ENCODE results near the gene PACSIN2.
"Not testable (repeated sequence)": the region's sequence is repeated elsewhere in the genome, so short reads cannot be mapped to it uniquely, and the experiment has no call there.

The PACSIN2 gene

DNA sequence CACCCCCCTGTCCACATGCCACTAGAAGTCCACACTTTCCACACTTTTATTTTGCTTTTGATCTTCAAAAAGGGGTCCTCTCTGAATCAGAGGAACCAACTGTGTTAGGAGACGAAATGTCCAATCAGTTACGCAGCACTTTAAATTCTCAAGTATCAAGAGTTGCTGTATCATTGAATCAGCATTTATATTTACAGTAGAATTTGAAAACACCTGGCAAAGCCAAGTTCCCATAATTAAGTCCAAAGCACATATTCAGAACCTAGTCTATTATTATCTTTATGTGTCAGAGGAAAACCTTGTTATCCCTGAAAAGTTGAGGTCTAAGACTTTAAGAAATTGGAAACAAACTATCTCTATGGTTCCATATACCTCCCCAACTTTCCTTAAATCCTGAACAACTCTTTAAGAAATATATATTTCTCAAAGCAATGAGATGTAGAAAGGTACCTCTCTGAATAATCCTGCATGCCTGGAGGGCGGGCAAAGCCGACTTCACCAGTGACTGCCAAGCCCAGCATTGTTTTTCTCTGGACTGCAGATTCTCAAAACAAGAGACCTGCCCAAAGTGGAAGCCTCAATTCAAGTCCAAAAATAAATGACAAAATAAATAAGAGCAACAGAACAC is 82.0 kb downstream of the PACSIN2 start:
- H3K27ac ChIP-seq = no peak overlapping the region

DNA sequence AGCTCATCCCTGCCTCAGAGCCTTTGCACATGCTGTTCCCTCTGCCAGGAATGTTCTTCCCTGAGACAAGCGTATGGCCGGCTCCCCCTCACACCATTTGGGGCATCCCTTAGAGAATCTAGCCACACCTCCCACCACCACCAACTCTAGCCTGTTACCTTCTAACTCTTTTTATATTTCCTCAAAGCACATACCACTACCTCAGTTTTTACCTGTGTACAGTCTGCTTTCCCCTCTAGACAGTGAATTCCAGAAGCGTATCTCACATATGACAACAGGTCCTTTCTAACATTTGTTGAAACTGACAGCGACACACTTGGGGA is 82.8 kb downstream of the PACSIN2 start:
- DNase-seq (ENCODE audit: low read depth, low spot score) = no peak
- no peak overlapping the region for H3K27ac ChIP-seq

More for the DNA sequence above, 82.0 kb downstream of the PACSIN2 start:
- DNase-seq (ENCODE audit: low read depth, low spot score) = no peak

DNA sequence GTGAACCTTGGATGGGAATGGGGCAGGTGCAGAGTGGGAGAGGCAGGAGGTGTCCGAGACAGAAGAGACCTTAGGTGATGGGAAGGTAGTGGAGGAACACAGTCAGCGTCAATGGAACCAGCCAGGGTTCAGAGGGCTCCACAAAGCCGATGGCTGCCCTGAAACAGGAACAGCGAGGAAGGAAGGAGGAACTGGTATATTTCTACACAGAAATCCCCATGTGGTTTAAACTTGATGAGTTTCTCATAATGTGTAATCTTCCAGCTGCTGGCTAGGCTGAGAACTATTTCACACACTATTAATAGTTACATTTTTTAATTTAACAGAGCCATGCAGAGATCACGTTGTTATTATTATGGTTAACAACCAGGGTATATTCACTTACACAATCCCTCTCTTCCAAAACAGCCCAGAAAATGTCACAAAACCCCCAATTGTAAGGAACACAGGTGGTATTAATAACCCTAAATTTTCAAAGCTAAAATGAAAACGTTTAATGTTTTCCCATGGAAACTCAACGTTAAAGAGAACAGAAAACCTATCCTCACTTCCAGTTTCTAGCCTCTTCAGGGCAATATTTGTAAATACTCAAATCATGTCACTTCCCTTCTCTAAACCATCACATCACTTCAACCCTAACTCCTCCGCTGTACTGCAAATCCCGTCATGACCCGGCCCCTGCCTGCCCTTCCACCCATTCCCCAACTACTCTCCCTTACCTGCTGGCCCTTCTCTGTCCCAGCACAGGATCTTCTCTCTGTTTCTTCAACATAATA is 83.3 kb downstream of the PACSIN2 start:
- no peak for DNase-seq (ENCODE audit: low read depth, low spot score)
- H3K27ac ChIP-seq = no peak overlapping the region

DNA sequence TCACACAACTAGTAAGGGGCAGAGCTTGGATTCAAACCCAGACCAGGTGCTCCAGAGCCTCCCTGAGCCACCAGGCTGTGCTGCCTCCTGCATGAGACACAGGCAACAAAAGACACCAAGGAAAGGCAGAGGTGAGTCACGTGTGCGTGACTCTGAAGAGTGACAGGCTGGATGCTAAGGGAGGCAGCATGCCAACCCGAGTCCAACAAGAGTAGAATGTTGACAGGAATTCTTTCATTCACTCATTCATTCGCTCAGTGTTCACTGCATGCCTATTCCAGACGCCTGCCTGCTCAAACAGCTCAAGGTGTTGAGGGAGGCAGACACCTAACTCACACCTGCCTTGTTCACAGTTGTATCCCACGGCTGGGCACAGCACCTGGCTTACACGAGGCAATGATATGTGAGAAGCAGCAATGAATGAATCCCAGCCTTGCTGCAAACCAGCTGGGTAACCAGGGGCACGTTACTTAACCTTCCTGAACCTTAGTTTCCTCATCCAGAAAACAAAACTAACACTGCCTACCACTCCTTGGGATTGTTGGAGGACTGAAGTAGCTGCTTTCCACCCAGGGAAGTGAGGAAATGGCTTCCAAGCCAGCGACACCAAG is 84.0 kb downstream of the PACSIN2 start:
- peak; percentile 49 for DNase-seq (ENCODE audit: low read depth, low spot score)

DNA sequence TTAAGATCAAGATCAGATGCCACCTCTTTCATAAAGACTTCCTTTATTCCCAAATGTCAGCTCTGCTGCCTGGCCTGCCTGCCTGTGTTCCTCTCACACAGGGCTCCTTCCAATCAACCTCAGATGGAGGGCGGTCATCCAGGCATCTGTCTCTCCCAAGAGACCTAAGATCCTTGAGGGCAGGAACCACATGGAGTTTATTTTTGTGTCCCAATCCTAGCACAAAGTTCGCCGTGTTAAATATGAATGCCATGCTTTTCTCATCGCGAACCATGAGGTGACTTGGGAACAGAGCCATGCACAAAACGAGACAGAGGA is 85.2 kb downstream of the PACSIN2 start:
- no peak for DNase-seq (ENCODE audit: low read depth, low spot score)
- H3K27ac ChIP-seq = no peak overlapping the region

More for the DNA sequence above, 84.0 kb downstream of the PACSIN2 start:
- H3K27ac ChIP-seq = no peak overlapping the region

DNA sequence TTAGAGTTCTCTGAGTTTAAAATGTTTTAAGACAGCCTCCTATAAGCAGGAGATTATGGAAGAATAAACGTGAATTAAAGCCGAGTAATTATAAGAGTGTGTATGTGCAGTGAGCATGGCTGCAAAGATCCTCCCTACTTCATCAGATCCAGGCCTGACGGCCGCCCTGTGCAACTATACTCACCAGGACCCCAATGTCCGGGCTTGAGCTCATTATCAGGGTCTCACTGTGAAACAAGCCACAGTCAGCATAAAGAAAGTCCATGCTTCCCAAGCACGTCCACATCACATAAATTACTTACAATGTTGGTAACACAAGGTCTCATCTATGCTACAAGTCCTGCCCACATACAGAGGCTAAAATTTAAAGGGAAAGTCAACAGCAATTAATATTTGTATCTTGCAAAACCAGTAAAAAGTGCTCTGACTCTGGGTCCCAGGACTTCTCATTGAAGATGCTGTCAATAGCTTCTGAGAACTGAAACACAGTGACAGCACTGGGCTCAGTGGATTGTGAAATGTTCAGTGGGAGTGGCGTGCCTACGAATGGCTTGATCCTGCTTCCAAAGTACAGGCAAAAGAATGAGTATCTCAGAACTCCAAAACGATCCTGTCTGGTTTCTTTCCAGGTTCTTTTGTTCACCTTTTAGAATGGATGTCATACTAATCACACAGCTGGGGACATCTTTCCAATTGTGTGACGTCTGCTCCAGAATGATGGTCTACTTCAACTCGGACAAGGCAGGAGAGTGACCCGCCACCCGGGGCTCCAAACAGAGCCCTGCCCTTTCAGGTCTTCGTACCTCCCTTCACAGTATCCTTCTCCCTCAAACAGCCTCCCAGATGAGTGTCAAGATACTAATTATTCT is 85.7 kb downstream of the PACSIN2 start:
- H3K27ac ChIP-seq = no peak overlapping the region
- no peak for DNase-seq (ENCODE audit: low read depth, low spot score)

DNA sequence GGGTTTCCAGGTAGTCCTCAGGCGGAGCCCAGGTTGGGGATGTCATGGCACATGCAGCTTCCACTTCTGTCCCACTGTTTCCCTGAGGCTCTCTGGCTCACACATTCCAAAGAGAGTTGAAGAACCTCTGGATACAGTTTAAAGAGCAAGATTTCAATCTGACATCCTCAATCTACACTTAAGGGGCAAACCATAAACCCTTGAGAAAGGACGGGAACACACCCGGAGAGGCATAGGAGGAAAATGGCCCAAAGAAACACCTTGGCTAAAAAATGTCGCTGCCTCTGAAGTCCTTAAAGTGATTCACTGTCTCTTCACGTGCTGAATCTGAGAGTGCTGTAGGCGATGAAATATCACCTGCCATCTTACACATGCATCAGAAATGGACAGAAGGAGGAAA is 87.0 kb downstream of the PACSIN2 start:
- no peak overlapping the region for H3K27ac ChIP-seq
- DNase-seq (ENCODE audit: low read depth, low spot score) = no peak

DNA sequence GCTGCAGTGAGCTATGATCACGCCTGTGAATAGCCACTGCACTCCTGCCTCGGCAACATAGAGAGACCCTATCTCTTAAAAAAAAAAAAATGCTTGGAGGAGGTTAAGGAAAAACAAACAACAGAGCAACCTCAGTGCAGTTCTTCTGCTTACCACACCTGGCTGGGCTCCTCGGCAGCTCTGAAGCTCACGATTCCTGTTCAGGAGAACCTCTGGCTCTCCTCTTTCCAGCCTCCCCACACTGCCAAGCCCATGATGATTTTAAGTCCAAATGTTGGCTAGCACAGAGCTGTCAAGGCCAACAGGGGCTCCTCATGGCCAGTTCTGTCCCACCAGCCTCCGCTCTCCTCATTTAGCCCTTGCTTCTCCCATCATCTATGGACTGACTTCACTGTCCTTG is 88.2 kb downstream of the PACSIN2 start:
- no peak for DNase-seq (ENCODE audit: low read depth, low spot score)
- H3K27ac ChIP-seq = no peak overlapping the region

DNA sequence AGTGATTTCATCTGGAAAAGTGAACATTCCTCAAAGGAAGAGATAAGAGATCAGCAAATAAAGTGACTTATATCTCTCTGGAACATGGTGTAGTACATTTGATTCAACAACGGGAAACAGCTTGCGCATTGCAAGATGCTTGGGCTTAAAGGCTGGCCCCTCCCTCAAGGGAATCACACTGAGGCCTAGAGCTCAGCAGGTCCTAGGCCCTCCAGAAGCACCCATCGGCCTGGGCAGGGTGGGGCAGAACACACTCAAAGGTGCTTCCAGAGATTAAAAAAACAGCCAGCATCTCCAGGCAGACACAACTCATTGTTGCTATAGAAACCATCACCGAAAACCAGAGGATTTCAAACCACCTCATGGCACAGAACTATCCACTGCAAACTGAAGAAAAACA is 88.8 kb downstream of the PACSIN2 start:
- DNase-seq (ENCODE audit: low read depth, low spot score) = no peak
- no peak overlapping the region for H3K27ac ChIP-seq

DNA sequence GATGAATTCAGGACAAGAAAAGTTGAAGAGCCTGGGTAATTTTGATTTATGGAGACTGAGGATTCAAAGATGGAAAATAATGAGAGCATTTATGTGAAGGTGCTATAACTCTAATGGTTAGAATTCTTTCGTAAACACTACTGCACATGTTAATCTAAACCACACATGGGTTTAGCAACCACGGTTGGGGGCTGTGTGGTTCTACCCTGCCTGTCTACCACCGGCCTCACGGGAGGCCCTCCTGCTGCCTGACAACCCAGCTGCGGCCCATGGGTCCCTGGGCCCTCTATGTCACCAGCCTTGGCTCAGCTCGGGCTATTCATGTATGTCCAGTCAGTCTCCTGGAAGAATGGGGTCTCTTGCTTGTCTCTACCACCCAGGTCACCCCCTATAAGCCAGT is 89.4 kb downstream of the PACSIN2 start:
- no peak for DNase-seq (ENCODE audit: low read depth, low spot score)
- H3K27ac ChIP-seq = no peak overlapping the region

DNA sequence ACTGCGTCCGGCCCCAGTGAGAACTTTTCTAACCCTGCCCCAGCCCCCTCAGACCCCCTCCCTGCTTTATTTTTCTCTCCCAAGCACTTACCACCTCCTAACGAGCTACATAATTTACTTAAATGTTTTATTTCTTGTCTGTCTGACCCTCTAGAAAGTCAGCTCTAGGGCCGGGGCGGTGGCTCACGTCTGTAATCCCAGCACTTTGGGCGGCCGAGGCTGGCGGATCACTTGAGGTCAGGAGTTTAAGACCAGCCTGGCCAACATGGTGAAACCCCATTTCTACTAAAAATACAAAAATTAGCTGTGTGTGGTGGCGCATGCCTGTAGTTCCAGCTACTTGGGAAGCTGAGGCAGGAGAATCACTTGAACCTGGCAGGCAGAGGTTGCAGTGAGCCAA is 89.9 kb downstream of the PACSIN2 start:
- not testable (repeated sequence) for DNase-seq (ENCODE audit: low read depth, low spot score); H3K27ac ChIP-seq

DNA sequence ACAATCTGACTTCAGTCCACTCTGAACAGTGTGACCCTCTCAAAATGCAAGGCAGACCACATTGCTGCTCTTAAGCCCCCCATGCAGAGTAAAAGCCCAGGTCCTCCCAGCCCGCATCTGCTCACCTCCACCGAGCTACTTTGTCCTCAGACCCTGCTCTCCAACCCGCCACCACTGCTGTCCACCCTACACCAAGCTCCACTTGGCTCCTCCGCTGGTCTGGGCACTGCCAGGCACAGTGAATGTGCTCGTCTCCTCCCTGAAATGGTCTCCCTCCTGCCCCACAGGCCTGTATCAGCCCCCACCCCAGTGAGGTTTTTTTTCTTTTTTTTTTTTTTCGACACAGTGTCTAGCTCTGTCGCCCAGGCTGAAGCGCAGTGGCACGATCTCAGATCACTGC is 90.5 kb downstream of the PACSIN2 start:
- no peak for DNase-seq (ENCODE audit: low read depth, low spot score)
- no peak overlapping the region for H3K27ac ChIP-seq

DNA sequence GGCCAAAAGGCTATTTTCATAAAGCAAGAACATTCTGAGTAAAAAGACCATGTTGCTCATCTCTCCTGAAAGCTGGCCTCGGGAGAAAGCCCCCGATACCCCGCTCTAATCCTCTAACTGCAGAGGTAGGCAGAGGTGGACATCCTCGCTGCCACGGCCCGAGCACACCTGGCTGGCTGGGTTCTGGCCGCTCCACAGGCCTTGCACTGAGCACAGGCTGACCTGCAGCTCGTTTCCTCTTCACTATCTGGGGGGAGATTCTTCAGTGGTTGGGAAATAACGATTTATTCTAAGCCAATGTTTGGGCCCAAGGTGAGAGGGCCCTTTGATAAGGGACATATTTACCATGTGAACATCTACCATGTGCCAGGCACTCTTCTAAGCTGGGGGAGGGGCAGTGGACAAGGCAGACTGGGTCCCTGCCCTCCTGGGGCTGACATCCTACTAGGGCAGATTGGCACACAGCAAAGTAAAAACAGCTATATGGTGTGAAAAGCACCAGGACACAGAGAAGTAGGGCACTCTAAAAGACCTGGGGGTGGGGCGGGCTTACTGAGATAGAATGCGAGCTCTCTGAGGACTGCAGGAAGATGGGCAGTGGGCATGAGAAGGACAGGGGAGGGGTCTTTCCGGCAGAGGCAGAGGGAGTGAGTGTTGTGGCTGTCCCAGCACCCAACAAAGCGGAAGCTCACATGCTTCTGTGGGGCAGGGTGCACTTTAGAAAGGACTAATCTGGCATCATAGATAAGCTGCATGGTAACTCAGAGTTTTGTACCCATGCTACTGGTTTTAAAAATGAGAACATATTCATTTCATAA is 92.4 kb downstream of the PACSIN2 start:
- H3K27ac ChIP-seq = no peak overlapping the region
- DNase-seq (ENCODE audit: low read depth, low spot score) = no peak

DNA sequence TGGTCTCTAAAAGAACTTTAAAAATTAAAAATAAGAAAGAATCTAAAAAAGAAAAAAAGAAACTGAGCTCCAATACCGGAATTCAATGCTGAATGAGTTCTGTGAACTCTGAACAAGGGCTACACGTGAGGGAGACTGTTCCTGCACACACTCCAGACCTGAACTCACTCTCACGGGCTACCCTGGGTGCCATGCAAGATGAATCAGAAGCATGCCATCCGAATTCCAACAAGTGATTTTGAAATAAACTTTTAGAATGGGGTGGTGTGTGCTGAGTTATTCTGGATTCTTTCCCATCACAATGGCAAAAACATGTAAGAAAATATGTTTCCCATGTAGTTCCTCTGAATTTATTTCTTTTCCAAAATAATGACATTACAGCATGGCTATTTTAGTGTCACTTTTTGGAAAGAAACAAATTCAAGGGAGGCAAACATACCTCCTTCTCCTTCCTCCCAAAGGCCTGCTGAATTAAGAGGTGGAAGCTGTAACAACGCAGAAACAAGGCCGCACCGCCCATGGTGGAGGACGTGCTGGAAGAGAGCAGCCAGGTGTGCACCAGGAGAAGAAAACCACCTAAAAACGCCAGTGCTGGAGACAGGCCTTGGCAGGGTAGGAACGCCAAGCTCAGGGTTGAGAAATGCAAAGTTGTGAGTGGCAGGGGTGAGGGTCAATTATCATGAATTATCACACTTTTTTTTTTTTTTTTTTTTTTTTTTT is 94.7 kb downstream of the PACSIN2 start:
- DNase-seq (ENCODE audit: low read depth, low spot score) = no peak
- peak overlapping the region; percentile 62 for H3K27ac ChIP-seq

DNA sequence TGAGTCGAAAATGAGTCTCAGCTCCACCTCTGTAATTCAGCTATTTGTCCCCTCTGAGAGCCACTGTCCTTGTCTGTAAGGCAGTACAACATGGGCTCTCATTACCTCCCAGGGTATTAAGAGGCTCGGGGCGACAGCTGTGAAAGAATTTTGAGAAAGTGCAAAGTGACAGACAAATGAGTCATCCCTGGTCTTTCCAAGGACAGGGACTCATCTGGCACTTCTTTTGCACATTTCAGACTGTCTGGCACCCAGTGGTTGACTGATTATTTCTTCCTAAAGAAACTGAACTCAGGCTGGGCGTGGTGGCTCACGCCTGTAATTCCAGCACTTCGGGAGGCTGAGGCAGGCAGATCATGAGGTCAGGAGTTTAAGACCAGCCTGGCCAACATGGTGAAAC is 95.8 kb downstream of the PACSIN2 start:
- no peak for DNase-seq (ENCODE audit: low read depth, low spot score)
- peak overlapping the region; percentile 62 for H3K27ac ChIP-seq

DNA sequence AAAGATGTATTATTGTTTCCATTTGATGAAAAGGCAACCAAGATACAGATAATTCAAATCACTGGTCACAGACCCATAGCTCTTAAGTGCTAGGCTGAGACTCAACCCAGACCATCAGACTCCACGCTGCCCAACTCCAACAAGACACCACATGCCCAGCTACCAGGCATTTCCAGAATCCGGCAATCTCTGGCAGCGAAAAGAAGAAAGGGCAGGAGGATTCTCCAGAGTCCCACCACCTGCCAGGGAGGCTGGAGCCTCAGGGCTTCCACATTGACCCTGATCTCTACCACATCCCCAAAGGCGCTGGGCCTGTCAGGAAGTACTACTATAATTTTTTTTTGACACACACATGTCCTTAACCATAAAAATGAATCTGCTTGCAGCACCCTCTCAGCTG is 96.4 kb downstream of the PACSIN2 start:
- H3K27ac ChIP-seq = peak overlapping the region; percentile 62
- no peak for DNase-seq (ENCODE audit: low read depth, low spot score)

DNA sequence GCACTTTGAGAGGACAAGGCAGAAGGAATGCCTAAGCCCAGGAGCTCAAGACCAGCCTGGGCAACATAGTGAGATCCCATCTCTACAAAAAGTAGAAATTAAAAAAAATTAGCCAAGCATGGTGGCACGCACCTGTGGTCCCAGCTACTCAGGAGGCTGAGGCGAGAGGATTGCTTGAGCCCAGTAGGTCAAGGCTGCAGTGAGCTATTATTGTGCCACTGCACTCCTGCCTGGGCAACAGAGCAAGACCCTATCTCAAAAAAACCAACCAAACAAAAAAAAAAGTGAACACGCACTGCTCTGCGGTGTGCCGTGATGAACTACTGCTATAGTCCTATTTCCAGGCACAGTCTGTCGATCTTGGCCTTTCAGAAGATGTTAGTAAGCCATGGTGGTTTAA is 97.6 kb downstream of the PACSIN2 start:
- DNase-seq (ENCODE audit: low read depth, low spot score); H3K27ac ChIP-seq: not testable (repeated sequence)

DNA sequence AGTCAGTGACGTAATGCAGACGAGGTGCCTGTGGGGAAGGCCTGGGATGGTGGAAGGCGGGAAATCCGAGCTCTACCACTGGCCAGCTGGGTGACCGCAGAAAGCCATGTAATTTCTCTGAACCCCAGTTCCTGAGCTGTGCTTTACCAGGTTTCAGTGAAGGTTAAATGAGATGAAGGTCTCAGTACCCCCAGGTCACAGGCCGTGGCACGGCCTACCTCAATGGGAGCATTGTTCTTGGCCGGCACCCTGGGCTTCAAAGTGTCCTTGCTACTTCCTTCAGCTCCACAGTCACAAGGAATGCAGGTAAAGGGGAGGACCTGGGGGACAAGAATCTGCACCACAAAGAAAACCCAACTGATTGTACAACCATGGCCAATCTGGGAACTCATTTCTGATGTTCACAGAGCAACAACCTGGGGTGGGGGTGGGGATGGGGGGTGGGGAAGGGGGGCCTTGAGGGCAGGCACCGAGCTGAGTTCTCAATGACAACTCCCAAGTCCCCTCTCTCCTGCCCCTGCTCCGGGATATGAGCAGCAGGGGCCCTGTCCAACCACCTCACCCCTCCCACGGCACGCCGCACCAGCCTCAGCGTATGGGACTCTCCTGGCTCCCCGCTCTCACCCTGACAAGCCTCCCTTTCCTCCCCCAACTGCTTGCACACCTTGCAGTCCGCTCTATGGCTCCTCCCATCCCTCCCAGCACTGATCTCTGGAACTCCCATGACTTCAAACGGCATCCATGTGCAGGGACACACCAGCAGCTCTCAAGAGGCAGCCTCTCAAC is 98.8 kb downstream of the PACSIN2 start:
- H3K27ac ChIP-seq = no peak overlapping the region
- no peak for DNase-seq (ENCODE audit: low read depth, low spot score)

All from epithelial cell of prostate (primary cell).